ENCODE measurements around the gene DHRSX. TPM values are rescaled to one million over a fixed set of nuclear protein-coding genes. Genes with fewer than 3 reads are reported as not detected.

DHRSX gene, protein sequence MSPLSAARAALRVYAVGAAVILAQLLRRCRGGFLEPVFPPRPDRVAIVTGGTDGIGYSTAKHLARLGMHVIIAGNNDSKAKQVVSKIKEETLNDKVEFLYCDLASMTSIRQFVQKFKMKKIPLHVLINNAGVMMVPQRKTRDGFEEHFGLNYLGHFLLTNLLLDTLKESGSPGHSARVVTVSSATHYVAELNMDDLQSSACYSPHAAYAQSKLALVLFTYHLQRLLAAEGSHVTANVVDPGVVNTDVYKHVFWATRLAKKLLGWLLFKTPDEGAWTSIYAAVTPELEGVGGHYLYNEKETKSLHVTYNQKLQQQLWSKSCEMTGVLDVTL
- polyA plus RNA-seq, result 10 to 100 TPM; 20.0 to 36.4 (median 23.2) TPM

DNA sequence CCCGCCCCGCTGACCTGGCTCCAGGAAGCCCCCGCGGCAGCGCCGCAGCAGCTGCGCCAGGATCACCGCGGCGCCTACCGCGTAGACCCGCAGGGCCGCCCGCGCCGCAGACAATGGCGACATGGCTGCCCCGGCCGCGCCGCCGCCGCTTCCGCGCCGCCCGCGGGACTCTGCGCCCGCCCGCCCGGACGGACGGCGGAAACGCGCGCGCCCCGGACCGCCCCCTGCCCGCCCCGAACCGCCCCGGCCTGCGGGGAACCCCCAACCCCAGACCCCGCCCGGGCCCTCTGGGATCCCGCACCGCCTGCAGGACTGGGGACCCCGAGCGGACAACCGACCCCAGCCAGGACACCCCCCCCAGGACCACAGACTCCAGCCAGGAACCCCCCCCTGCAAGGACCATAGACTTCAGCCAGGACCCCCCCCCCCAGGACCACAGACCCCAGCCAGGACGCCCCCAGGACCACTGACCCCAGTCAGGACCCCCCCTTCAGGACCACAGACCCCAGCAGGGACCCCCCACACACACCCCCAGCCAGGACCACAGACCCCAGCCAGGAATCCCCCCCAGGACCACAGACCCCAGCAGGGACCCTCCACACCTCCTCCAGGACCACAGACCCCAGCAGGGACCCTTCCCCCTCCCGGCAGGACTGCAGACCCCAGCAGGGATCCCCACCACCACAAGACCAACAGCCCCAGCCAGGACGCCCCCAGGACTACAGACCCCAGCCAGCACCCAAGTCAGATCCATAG, at the start of gene DHRSX, which contains the start of gene ZBED1:
TSS of gene DHRSX (minus strand) at position 174 of the 756 bp plus-strand sequence. CDS start at position 123, 51 bp downstream.
TSS of gene ZBED1 (minus strand) at position 174 of the 756 bp plus-strand sequence. CDS start 10,257 bp downstream, outside the sequence.
- peaks cover 0 to 13% (median 5%) of the 10 kb centered on the region in 3 donors for H3K27me3 Mint-ChIP-seq (ENCODE audit: low read depth in 3 of 3)
- H3K27ac Mint-ChIP-seq, result peak within 1 kb of the TSS; percentile 70 to 96 (median 88)

DNA sequence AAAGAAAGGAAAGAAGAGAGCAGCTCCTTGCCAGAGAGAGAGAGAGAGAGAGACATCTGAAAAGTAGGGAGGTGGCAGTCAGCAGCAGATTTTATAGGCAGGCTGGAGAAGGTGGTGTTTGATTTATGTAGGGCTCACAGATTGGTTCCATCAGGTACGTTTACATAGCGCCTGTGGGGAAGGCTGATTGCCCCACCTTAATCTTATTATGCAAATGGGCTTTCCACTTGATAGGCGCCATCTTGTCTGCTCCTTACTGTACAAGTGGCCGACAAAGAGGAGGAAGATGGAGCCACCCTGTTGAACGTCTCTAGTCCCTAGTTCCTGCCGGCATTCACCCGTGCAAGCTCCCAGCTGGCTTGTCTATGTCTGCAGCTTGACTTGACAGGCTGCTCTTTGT, 49.1 kb upstream of the DHRSX start:
- no peaks in the 10 kb centered on the region for H3K4me1 Mint-ChIP-seq
- peaks cover 0 to 12% (median 3%) of the 10 kb centered on the region in 3 donors for H3K27me3 Mint-ChIP-seq (ENCODE audit: low read depth in 3 of 3)
- no peak for DNase-seq
- H3K27ac Mint-ChIP-seq, result no peak overlapping the region
- H3K36me3 Mint-ChIP-seq, result no peaks in the 10 kb centered on the region
- no peak overlapping the region for H3K4me3 Mint-ChIP-seq
- H3K9me3 Mint-ChIP-seq, result peaks cover 0 to 5% (median 0%) of the 10 kb centered on the region in 6 donors

More for the DNA sequence above, at the start of gene DHRSX, which contains the start of gene ZBED1:
- peak; percentile 61 to 67 (median 62) for DNase-seq
- peaks cover 29 to 32% of the 10 kb centered on the region in 2 donors for H3K4me1 Mint-ChIP-seq
- H3K36me3 Mint-ChIP-seq, result no peaks in the 10 kb centered on the region
- peak within 1 kb of the TSS; percentile 84 to 93 (median 86) for H3K4me3 Mint-ChIP-seq
- no peaks in the 10 kb centered on the region for H3K9me3 Mint-ChIP-seq

DNA sequence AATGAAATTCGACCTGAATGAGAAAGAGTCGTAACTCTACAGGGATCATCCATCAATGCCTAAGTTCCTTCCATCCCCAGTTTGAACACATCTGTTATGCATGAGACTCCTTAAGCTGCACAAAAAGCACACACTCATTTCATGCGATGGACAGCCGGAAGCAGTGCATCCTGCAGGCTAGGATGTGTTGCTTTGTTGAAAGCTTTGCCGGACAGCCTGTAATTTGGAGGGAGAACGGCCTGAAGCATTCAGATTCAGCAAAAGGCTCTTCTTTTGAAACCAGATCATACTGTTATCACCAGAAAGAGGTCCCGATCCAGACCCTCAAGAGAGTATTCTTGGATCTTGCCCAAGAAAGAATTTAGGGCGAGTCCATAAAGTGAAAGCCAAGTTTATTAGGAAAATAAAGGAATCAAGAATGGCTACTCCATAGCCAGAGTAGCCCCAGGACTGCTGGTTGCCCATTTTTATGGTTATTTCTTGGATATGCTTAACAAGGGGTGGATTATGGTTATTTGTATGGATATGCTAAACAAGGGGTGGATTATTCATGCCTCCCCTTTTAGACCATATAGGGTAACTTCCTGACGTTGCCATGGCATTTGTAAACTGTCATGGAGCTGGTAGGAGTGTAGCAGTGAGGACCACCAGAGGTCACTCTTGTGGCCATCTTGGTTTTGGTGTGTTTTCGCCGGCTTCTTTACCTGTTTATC, 48.1 kb upstream of the DHRSX start:
- H3K36me3 Mint-ChIP-seq, result no peaks in the 10 kb centered on the region
- H3K27me3 Mint-ChIP-seq (ENCODE audit: low read depth in 3 of 3), result peaks cover 0 to 8% (median 3%) of the 10 kb centered on the region in 3 donors
- no peak overlapping the region for H3K27ac Mint-ChIP-seq
- no peak for DNase-seq
- H3K4me3 Mint-ChIP-seq, result no peak overlapping the region
- no peaks in the 10 kb centered on the region for H3K4me1 Mint-ChIP-seq
- peaks cover 0 to 3% (median 0%) of the 10 kb centered on the region in 6 donors for H3K9me3 Mint-ChIP-seq

DNA sequence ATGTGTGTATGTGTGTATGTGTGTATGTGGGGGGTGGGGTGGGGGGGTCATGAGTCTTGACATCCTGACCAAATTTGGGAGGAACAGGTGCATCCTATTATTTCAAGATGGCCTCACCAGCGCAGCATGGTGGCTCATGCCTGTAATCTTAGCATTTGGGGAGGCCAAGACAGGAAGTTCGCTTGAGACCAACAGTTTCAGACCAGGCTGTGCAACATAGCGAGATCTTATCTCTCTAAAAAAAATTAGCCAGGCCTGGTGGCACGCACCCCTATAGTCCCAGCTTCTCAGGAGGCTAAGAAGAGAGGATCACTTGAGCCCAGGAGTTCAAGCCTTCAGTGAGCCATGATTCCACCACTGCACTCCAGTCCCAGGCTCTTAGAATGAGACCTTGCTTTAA, 47.0 kb upstream of the DHRSX start:
- no peak for DNase-seq
- Mint-ChIP-seq H3K36me3 (no peaks in the 10 kb centered on the region), H3K27me3 (ENCODE audit: low read depth in 3 of 3) (peaks cover 0 to 8% (median 3%) of the 10 kb centered on the region in 3 donors), H3K4me1 (no peaks in the 10 kb centered on the region), H3K27ac (no peak overlapping the region), H3K4me3 (no peak overlapping the region), H3K9me3 (peaks cover 0 to 3% (median 0%) of the 10 kb centered on the region in 6 donors)

DNA sequence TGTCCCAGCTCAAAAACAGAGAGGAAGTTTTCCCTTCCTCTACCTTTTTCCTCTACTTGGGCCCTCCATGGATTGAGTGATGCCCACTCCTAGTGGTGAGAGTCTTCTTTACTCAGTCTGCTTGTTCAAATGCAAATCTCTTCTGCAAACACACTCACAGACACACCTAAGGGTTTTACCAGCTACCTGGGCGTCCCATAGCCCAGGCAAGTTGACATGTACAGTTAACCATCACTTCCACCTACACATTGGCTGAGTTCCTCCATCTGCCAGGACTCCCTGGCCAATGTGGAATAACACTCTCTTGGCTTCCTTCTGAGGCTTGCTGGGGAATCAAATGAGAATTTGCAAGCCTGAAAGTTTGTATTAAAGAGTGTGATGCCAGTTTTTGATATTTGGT, 45.7 kb upstream of the DHRSX start:
- no peaks in the 10 kb centered on the region for H3K4me1 Mint-ChIP-seq
- H3K9me3 Mint-ChIP-seq, result peaks cover 0 to 3% (median 0%) of the 10 kb centered on the region in 6 donors
- DNase-seq, result no peak
- H3K4me3 Mint-ChIP-seq, result no peak overlapping the region
- peaks cover 0 to 8% (median 2%) of the 10 kb centered on the region in 3 donors for H3K27me3 Mint-ChIP-seq (ENCODE audit: low read depth in 3 of 3)
- no peak overlapping the region for H3K27ac Mint-ChIP-seq
- no peaks in the 10 kb centered on the region for H3K36me3 Mint-ChIP-seq

DNA sequence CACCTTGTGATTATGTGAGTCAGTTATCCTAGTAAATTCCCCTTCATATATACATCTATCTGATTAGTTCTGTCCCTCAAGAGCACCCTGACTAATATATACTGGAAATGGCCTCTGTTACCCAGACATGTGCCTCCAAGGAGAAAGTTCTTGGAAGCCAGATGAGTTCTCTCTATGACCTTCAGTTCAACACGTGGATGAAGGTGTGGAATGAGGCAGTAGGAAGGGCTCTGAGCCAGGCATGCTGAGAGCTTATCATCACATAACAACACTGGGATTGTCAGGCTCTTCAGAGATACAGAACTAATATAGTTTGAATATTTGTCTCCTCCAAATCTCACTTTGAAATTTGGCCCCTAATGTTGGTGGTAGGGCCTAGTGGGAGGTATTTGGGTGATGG, 44.4 kb upstream of the DHRSX start:
- H3K9me3 Mint-ChIP-seq, result peaks cover 0 to 3% (median 0%) of the 10 kb centered on the region in 6 donors
- no peaks in the 10 kb centered on the region for H3K4me1 Mint-ChIP-seq
- H3K27ac Mint-ChIP-seq, result no peak overlapping the region
- H3K36me3 Mint-ChIP-seq, result no peaks in the 10 kb centered on the region
- peaks cover 0 to 8% (median 2%) of the 10 kb centered on the region in 3 donors for H3K27me3 Mint-ChIP-seq (ENCODE audit: low read depth in 3 of 3)
- no peak overlapping the region for H3K4me3 Mint-ChIP-seq
- DNase-seq, result no peak

DNA sequence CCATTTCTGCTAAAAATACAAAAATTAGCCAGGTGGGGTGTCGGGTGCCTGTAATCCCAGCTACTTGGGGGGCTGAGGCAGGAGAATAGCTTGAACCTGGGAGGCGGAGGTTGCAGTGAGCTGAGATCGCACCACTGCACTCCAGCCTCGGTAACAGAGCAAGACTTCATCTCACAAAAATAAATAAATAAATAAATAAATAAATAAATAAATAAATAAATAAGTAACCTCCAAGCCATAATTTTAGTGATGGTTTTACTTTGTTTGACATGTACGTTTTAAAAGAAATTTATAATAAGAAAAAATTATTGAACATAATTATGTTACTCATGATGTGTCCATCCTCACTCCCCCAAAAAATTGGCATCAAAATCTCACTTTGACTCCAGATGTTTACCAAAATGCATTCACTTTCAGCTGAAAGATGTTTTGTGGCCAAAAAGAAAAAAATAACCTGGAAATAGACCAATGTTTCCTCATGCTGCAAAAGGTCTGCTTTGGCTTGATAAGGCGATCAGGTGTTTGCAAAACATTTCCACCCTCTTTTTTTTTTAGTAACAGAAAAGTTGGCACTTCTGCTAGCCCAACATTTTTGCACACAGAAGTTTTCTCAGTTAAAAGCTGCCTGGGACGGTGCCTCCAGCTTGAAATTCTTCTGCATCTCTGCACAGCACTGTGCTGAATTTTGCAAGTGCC, 42.2 kb upstream of the DHRSX start:
- no peaks in the 10 kb centered on the region for H3K4me1 Mint-ChIP-seq
- no peak for DNase-seq
- H3K36me3 Mint-ChIP-seq, result no peaks in the 10 kb centered on the region
- H3K27ac Mint-ChIP-seq, result no peak overlapping the region
- peaks cover 0 to 3% (median 0%) of the 10 kb centered on the region in 3 donors for H3K27me3 Mint-ChIP-seq (ENCODE audit: low read depth in 3 of 3)
- peaks cover 0 to 3% (median 0%) of the 10 kb centered on the region in 6 donors for H3K9me3 Mint-ChIP-seq
- H3K4me3 Mint-ChIP-seq, result no peak overlapping the region

DNA sequence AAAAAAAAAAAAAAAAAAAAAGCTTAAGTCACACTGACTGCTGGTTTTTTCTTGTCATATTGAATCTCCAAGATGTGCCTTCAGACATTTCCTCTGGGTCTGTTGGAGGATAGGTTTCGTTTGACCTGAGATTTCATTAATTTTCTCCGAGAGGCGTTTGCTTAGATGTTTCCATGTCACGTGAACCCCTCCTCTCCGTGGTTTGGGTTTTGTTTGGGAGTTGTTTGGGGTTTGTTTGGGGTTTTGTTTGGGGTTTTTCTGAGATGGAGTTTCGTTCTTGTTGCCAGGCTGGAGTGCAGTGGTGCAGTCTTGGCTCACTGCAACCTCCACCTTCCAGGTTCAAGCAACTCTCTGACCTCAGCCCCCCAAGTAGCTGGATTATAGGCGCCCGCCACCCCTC, 40.8 kb upstream of the DHRSX start:
- H3K36me3 Mint-ChIP-seq, result no peaks in the 10 kb centered on the region
- no peak overlapping the region for H3K4me3 Mint-ChIP-seq
- peaks cover 0 to 5% (median 4%) of the 10 kb centered on the region in 3 donors for H3K27me3 Mint-ChIP-seq (ENCODE audit: low read depth in 3 of 3)
- no peak for DNase-seq
- peaks cover 0 to 3% (median 0%) of the 10 kb centered on the region in 6 donors for H3K9me3 Mint-ChIP-seq
- no peaks in the 10 kb centered on the region for H3K4me1 Mint-ChIP-seq
- H3K27ac Mint-ChIP-seq, result no peak overlapping the region

DNA sequence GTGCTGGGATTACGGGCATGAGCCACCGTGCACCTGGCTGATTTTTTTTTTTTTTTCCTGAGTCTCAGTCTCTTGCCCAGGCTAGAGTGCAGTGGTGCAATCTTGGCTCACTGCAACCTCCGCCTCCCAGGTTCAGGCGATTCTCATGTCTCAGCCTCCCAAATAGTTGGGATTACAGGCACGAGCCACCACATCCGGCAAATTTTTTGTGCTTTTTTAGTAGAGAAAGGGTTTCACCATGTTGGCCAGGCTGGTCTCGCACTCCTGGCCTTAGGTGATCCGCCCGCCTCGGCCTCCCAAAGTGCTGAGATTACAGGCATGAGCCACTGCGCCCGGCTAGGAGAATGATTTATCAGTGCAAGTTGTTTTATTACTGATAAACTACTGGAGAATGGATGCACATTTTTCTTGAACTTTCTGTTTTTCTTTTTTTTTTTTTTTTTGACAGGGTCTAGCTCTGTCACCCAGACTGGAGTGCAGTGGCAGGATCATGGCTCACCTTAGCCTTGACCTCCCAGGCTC, 39.7 kb upstream of the DHRSX start:
- H3K27me3 Mint-ChIP-seq (ENCODE audit: low read depth in 3 of 3), result peaks cover under 1 to 5% (median 4%) of the 10 kb centered on the region in 3 donors
- H3K36me3 Mint-ChIP-seq, result no peaks in the 10 kb centered on the region
- H3K4me1 Mint-ChIP-seq, result no peaks in the 10 kb centered on the region
- DNase-seq, result no peak
- H3K27ac Mint-ChIP-seq, result no peak overlapping the region
- H3K4me3 Mint-ChIP-seq, result no peak overlapping the region
- H3K9me3 Mint-ChIP-seq, result peaks cover 0 to 2% (median 0%) of the 10 kb centered on the region in 6 donors

DNA sequence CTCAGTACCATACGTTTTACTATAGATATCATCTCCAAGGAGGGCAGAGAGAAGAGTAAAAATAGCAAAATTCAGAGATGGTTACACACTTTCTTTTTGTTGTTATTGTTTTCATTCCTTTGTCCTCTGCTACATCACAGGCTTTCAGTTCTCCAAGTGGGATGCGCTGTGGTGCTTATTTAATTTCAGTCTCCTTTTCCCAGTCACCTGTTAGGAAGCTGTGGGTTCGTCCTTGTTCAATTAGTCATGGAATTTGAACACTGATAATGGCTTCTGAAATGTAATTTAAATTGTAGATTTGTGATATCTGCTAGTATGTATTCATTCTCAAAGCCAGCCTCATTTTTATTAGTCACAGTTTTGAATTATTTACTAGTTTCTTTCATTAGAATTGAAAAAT, 38.8 kb upstream of the DHRSX start:
- Mint-ChIP-seq H3K4me3 (no peak overlapping the region), H3K27me3 (ENCODE audit: low read depth in 3 of 3) (peaks cover 6 to 7% (median 6%) of the 10 kb centered on the region in 3 donors), H3K4me1 (no peaks in the 10 kb centered on the region), H3K9me3 (no peaks in the 10 kb centered on the region), H3K27ac (no peak overlapping the region), H3K36me3 (no peaks in the 10 kb centered on the region)
- no peak for DNase-seq

DNA sequence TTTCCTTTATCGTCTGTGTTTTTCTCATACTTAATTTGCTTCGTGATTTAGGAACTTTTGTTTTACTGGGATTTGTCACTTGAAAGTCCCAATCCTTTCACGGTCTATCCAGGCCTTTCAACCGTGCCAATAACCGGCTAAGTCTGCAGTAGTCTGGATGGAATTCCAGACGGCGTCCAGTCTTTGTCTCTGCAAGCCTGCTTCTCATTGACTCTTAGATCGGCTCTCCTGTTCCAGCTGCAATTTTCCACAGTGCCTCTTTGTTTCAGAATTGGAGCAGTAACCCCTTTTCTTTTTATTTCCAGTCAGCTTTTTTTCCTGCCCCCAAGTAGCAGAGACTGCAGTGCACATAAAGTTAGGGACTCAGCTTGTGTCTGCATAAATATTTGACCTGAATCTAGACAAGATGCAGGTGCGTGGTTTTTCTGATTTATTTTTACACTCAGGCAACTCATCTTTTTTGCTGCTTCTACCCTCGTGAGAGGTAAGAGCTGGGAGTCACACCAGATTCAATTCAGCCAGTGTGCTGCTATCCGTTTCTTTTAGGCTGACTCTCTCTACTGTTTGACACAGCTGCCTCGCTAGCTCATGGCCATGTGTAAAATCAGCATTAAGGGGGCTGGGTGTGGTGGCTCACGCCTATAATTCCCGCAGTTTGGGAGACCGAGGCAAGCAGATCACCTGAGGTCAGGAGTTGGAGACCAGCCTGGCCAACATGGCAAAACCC, 37.4 kb upstream of the DHRSX start:
- Mint-ChIP-seq H3K4me1 (no peaks in the 10 kb centered on the region), H3K36me3 (no peaks in the 10 kb centered on the region), H3K9me3 (no peaks in the 10 kb centered on the region), H3K27ac (no peak overlapping the region), H3K4me3 (no peak overlapping the region), H3K27me3 (ENCODE audit: low read depth in 3 of 3) (peaks cover 7 to 9% (median 8%) of the 10 kb centered on the region in 3 donors)
- no peak for DNase-seq

DNA sequence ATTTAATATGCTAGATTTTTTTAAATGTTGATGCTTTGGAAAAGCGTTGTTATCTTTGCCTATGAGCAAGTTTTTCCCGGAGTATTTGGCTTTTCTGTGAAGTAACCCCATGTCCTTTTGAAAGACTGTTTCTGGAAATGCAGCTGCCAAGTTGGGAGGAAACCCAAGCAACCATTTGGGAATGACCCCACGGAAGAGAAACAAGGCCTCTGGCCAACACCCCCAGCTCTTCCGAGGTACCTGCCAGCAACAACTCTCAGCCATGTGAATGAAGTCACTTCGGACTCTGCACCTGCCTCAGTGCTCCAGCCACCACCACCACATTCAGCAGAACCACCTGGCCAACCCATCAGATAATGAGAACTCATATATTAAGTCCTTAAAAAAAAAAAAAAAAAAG, 36.2 kb upstream of the DHRSX start:
- Mint-ChIP-seq H3K36me3 (no peaks in the 10 kb centered on the region), H3K9me3 (no peaks in the 10 kb centered on the region), H3K4me3 (no peak overlapping the region), H3K4me1 (no peaks in the 10 kb centered on the region), H3K27me3 (ENCODE audit: low read depth in 3 of 3) (peaks cover 7 to 9% (median 8%) of the 10 kb centered on the region in 3 donors), H3K27ac (no peak overlapping the region)
- no peak for DNase-seq

Data from immature natural killer cell (primary cell).